Lower leg skin (tissue), 3 donors: ENCODE results near the gene PKD1L1.

Source experiments
- CTCF ChIP-seq, 3 donors: fragments of 450-650 bp; IDR thresholded peaks; one replicate each; pipeline ENCODE4 v1.5.1; 2016; ENCODE audit warnings: antibody characterized with exemption in 3 of 3, mild to moderate bottlenecking in 3 of 3, moderate library complexity in 2 of 3
- POLR2A ChIP-seq, 2 donors: fragments of 450-650 bp; IDR thresholded peaks; one replicate each; pipeline ENCODE4 v1.6.1; 2016 to 2017; ENCODE audit warnings: antibody characterized with exemption in 2 of 2, mild to moderate bottlenecking in 1 of 2, moderate library complexity in 1 of 2

- TF ChIP-seq CTCF (IDR thresholded peaks at IDR 0.05) (no peak), POLR2A (IDR thresholded peaks at IDR 0.05) (no peak)
These were observed 223.1 kb downstream of the PKD1L1 start for GRCh38 chr7:47725031-47725780.
